ENCODE results near the gene CECR2.

CECR2 gene

DNA sequence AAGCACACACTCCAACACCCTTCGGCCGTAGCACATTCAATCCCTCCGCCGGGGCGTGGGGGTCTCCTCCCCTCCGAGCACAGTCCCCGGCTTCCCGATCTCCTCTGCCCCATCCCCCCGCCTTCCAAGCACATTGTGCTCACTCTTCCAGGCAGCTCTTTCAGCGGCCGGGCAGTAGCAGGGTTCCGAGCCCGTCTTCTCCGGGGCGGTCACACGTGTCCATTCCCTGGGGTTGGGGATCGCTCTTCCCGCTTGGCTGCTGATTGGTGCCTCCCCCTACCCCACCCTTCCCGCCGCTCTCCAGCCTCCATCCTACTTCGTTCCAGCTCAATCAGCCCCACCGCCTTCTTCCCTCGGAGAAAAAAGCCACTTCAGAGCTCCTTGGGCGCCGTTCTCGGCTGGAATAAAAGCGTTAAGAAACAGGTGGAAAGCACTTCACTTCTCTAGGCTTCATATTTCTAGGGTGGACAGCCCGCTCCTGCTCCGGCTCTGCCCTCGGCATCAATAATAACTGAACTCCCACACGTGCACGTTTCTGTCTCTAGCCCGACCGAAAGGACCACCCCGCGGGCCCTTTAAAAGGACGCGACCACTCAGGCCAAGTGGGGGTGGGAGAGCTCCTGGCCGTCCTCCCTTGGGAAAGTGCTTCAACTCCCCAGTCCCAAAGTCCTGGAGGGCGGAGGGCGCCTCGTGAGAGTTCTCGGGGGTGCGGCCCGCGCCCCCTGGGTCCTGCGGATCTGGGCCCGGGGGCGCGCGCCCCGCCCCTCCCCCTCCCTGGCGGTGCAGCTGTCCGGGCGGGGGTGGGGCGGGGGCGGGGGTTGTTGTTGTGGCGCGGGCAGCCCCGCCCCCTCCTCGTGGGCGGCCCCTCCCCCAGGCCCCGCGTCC, 464 bp upstream of the CECR2 start:
- no peak for DNase-seq

DNA sequence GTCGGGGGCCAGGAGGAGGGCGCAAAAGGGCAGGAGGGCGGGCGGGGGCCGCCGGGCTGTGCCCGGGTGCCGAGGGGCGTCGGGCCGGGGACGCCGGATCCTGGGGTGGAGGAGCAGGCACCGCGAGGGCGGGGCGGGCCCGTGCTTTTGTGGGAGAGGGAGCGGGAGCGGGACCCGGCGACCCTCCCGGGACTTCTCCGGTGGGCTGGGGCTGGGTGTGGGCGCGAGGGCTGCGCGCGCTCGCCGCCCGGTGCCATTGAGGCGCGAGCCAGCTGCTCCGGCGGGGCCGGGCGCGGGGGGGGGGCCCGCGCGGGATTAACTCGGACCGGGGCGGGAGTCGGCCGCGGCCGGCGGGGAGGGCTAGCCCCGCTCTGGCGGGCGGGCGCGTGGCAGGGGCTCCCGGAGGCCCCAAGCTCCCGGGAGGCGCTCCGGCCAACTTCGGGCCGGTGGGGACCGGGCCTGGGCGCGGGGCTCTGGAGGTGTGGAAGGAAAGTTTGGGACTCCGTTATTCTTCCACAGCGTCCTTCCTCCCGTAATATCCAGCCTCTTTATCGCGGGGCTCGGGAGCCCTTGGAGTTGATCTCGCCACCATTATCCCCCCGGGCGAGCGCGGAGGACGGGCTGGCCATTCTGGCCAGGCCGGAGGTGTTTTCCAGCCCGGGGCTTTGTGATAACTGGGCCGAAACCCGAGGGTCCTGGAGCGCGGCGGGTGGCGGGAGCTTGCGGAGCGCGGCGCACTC, 936 bp downstream of the CECR2 start:
- DNase-seq: no peak

DNA sequence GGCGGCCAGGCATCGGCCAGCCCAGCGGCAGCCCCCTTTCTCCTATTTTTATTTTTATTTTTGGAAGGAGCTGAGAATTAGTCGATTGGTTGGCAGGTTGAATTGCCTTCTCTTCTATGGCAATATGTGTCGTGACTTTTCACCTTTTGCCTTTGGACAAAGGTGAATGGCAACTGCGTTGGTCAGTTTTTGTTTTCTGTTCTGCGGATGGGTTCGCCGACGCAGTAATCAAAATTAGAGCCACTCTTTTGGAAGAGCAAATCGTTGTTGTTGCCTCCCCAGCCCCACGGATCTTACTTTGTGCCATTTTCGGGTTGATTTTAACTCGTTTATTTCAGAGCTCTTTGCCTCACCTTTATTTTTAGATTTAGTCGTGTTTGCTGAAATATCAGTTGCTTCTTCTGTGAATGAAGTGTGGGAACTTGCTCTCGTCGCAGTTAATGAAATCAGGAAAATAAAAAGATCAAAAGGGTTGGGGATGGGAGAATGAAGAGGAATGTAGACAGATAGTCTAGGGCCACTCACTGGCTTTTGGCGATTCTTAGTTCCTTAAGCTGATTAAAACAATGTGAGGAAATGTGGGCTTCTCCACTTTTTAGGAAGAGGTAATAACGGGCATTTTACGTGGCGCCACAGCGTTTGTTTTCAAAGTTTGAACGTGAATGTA, 1.6 kb downstream of the CECR2 start:
- DNase-seq: no peak

DNA sequence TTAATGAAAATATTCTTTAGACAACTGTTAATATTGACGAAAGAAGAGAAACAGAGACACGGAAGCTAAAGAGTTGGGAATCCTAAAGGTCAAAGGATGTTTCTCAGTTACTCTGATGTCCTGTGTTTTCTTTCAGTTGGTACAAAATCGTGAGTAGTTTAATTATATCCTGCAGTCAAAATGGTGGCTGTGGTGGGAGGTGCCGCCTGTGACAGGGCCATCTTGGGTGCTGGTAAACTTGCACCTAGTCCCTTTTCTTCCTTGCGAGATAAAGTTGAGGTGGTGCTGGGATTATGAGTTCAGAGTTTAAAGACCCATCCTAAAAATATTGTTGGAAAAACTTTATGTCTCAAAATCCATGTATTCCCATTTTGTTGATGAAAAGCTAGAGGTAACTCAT, 2.2 kb downstream of the CECR2 start:
- no peak for DNase-seq

DNA sequence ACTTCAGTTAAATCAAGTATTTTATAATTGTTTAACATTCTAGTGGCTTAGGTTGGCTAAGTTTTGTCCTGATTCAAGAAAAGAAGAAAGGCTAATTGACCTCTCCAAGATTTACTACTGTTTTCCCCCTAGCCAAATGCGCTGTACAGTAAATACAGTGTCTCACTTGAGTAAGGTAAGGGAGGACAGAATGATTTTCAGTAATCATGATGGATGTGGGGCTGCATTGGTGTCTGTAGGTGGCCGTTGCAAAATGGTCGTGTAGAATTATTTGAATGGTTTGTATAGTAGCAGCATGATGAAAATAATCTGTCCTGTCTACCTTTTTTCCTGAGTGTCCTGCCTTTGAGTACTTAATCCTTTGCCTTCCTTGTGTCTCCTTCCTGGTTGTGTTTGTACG, 4.6 kb downstream of the CECR2 start:
- DNase-seq: no peak

DNA sequence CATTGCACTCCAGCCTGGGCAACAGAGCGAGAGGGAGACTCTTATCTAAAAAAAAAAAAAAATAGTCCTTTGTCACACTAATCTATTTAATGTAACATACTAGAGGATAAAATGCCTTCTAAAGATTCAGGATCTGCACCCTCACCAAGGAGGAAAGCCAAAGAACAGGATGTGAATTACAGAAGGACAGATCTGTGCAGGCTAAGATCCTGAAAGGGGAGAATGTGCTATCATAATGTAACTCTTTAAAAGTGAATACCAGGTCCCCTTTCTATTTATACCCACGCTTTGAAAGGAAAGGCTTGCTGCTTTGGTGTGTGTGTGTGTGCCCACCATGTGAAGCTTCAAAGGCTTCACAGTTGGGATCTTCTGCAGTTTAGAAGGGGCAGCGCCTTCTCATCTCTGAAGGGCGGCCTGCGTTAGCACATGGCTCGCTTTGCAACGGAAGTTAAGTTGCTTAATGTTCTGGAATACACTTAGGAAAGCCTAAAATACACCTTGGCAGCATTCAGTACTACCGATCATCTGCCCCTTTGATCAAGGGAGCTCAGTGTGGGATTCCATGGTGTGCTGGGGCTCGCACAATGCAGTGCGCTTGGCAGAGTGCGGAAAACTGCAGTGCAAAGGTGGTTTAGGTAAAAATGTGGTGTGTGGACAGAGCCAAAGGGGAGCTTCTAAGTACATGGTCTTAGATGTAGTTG, 6.8 kb downstream of the CECR2 start:
- no peak for DNase-seq

DNA sequence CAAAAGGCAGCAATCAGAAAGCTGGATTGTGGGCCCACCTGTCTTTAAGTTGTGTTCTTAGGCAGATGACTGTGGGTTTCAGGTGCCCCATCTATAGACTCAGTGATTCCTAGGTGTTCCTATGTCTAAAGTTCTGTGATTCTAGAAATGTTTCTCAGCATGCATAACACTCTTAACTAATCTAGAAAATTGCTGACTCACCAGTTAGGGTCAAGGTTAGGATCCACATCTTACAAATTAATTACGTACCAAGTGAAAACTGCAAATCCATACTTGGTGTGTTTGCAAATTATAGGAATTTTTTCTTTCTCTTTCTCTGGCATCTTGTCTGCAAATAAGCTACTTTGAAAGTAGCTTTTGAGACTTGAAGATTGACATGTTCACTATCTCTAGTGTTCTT, 7.7 kb downstream of the CECR2 start:
- no peak for DNase-seq

DNA sequence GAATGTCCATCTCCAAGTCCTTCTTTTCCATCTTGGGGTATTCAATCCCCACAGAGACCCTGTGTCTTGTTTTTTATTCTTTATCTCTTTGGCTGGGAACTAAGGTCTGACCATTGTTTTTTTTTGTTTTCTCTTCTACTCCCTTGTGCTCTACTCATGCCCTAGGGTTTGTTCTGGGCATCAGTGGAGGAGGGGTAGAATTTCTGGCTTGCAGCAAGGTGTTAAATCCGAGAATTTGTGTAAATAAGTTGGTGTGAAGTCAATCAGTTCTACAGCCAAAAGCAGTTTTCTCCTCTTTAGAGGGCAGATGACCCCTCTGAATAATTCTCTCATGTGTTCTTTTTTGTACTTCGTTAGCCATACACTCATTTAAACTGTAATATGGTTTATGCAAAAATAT, 10.7 kb downstream of the CECR2 start:
- no peak for DNase-seq

DNA sequence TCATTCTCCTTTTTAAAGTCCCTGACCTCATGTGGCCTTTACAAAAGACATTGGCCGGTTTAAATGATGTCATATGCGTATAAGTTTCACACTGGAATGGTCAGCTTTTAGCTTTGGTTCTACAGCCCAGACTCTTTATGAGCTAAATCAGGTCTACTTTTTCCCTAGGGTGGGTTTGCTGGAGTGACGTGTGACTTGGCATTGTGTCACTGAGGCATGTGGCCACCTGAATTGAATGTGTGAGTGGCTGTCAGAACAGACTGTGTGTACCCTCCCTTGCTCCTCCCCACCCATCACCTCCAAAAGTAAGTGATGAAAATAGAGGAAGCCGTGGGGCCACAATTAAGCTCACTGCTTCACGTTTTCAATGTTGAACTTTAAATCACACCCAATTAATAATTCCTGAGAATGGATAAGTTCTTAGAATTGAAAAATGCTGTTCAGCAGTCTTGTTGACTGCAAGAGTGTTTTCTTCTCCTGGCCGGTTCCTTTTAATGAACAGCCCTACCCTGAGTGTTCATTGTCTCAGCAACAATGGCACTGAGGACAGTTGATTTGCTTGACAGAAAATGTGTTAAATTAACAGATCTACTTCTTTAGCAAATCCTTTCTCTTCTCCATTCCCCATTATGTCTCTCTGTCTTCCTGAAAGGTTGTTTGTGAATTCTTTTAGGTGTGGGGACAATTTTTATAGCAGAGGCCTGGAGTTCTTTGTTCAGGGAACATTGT, 11.3 kb downstream of the CECR2 start:
- no peak for DNase-seq

DNA sequence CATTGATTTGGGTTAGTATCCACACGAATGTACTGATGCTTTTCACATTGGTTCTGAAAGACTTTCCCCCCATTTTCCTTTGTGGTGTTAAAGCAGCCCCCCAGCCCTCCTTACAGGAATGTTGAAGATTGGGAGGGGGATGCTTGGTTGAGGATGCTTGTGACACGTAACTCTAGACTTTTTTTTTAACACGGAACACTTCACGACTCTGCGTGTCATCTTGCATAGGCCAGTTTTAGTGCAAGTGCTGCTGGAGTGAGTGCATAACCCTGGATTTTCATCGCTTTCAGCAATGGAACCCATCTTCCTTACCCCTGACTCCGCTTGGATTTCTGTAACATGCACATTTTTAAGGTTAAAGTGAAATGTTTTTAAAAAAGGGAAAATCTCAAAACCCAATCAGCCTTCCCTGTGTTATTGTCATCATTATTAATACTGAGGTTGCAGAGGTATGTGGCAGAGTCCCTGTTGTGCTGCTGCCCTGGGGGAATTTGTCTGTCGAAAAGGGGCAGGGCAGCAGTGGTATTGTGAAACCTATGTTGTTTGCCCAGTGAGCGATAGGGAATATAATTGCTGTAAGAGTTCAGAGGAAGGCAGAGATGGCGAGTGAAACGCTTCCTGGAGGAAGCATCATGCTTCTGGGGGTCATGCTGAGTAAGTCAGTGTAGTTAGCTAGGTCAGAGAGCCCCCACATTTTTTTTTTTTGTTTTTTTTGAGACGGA, 12.1 kb downstream of the CECR2 start:
- no peak for DNase-seq

DNA sequence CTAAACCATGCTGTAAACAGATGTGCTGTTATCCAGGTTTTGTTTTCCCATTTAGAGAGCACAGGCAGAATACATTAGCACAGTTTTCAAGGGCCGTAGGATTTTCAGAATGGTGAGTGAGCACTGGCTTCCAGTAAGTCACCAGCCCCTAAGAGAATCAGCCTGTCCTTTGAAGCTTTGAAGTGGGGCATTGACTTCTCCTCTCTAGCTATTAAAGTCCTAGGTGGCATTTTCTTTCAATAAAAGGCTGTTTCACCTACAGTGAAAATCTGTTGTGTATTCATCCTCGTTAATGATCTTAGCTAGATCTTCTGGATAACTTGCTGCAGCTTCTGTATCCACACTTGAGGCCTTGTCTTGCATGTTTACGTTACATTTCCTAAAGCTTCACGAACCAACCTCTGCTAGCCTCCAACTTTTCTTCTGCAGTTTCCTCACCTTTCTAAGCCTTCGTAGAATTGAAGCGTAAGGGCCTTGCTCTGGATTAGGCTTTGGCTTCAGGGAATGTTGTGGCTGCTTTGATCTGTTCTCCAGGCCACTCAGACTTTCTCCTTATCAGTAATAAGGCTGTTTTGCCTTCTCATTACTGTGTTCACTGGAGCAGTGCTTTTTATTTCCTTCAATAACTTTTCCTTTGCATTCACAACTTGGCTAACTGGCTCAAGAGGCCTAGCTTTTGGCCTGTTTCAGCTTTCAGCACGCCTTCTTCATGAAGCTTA, 15.5 kb downstream of the CECR2 start:
- DNase-seq: no peak

DNA sequence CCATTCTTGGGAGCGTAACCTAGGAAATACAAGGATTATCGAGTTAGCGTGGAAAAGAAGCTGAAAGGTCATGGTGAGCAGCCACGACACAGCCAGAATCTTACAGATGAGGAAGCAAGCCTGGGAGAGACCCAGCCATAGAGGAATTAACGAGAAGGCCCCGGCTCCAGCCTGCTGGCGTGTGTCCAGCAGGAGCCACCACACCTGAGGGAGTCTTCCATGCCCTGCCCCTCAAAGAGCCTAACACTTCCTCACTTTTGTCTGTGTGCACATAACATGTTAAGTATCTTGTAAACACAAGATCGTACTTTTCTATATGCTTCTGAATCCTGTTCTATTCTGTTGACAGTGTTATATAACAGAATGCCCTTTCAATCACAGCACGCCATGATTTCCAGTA, 18.1 kb downstream of the CECR2 start:
- no peak for DNase-seq

DNA sequence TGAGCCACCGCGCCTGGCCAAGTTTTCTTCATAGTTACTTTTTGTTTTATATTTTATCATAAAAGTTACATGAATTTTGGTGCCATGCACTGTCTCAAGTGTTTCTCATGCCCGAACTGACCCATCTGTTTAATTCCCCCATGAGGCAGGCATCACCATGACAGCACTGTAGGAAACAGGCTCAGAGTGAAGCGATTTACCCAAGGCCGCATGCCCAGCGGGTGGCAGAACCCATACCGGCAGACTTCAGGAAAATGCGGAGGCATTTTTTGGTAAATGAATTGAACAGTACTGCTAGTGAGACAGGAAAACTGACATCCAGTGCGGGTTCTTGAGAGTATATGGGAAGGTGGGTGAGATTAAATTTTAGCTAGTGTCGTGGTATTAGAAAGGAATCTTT, 19.0 kb downstream of the CECR2 start:
- no peak for DNase-seq

DNA sequence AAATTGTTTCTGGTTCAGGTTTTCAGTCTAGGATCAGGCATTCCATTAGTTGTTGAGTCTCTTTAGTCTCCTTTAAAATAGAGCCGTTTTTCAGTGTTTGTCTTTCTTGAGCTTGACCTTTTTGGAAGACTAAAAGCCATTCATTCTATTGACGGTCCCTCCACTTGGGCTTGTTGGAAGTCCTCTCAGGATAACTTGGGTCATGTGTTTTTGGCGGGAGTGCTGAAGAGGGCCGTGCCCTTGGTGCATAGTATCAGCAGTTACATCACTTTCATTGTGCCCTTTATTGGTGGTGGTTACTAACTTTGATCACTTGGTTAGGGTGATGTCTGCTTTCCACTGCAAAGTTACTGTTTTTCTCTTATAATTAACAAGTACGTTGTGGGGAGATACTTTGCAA, 20.8 kb downstream of the CECR2 start:
- DNase-seq: no peak

DNA sequence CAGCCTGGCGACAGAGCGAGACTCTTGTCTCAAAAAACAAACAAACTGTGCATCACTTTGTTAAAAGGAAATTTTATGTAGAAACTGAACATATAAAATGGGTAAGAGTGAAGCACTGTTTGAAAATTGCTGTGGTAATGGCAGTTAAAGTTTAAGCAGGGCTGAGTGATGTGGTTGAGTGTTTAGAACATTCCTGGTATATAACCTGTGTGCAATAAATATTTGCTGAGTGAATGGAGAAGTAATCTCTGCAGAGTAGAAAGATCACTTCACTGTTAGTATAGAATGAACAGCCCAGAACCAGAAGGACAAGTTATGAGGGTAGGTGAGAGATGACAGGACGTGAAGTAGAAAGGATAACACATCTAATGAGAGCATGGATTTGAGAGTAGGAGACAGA, 27.3 kb downstream of the CECR2 start:
- no peak for DNase-seq

DNA sequence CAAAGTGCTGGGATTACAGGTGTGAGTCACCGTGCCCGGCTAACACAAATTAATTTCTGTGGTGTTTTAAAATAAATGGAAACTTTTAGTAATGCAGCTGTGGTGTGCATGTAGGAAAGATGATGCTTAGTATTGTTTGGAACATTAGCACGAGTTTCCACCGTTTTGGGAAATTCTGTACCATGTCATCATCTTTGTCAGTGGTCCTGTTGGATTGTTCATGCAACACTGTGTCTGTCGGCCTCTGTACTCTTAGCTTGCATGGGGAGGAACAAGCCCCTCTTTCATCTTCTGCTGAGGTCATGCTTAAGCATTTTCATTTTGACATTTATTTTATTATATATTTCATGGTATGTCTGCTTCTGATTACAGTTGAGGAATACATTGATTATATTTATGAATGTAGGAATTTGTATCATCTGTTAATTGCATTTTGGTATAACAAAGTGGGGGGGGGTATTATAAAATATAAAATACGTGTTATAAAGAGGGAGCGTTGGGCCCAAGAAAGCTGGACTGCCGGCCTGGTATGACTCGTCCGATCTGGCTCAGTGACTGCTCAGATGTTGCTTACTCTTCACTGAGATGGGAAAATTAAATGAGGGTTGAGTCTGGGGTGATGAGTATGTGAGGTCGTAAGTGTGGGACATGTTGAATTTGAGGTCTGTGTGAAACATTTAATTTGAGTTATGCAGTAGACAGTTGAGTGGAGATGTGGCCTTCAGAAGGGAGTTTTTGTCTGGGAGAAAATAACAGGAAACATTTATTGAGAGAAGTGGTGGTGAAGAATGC, 28.7 kb downstream of the CECR2 start:
- no peak for DNase-seq

DNA sequence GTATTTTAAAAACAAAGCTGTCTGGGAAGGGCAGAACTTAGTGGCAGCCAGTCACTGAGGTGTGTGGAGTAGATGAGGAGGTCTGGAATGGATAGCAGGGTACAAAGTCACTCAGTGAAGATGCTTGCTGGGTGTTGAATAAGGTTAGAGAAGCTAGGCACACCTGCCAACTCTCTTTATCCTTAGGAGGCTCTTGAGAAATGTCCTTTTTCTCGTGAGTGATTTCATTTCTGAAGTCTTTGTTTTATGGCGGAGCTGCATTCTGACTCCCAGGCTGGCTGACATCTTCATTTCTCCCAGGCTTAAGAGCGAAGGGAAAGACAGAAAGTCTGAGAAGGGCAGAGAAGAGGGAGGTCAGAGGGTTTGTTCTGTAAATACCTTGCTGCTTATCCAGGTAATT, 31.0 kb downstream of the CECR2 start:
- DNase-seq: no peak

DNA sequence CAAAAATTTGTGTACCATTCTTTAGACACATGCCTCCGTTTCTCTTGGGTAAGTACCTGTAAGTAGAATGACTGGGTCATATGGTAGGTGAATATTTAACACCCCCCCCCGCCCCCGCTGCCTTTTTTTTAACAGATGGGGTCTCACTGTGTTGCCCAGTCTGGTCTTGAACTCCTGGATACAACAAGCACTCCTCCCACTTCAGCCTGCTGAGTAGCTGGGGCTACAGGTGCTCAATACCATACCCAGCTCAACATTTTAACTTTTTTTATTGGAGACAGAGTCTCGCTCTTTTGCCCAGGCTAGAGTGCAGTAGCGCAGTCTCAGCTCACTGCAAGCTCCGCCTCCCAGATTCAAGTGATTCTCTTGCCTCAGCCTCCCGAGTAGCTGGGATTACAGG, 32.5 kb downstream of the CECR2 start:
- no peak for DNase-seq

DNA sequence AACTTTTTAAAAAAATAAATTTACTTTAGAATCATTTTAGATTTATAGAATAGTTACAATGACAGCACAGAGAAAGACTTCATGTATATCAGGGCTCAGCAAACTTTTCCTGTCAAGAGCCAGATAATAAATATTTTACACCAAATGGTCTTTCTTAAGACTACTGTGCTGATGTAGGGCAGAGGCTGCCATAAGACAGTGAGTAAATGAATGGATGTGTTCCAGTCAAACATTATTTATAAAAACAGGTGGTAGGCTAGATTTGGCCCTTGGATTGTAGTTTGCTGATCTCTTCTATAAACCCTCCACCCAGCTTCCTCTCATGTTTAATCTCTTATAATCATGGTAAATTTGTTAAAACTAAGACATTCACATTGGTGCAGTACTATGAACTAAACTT, 33.0 kb downstream of the CECR2 start:
- no peak for DNase-seq

DNA sequence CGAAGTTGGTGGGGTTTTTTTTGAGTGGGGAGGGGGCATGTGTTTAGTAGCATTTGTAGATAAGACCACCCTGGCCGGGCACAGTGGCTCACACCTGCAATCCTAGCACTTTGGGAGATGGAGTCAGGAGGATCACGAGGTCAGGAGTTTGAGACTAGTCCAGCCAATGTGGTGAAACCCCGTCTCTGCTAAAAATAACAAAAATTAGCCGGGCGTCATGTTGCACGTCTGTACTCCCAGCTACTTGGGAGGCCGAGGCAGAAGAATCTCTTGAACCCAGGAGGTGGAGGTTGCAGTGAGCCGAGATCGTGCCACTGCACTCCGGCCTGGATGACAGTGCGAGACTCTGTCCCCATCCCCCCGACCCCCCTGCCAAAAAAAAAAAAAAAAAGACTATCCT, 34.6 kb downstream of the CECR2 start:
- DNase-seq: no peak

All from CD4-positive, alpha-beta T cell treated with Interleukin-12 subunit alpha and Interleukin-12 subunit beta, for 1 hour (primary cell).